GM12878 (cell line): ENCODE data around the gene GPR152. TPM values are rescaled to one million over a fixed set of nuclear protein-coding genes. Genes with fewer than 3 reads are reported as not detected.
A peak's percentile ranks its signal among the peaks of the same experiment; 100 is the strongest.

Experiments
- CREB1 ChIP-seq: IDR thresholded peaks from 2 replicates; pipeline ENCODE4 v1.6.1; 2012; ENCODE audit warnings: low read depth, mild to moderate bottlenecking, inconsistent platforms
- EZH2 ChIP-seq: IDR thresholded peaks from 2 replicates; pipeline ENCODE4 v1.6.1; 2012; ENCODE audit warnings: low read depth, mild to moderate bottlenecking, control low read depth, inconsistent platforms, low read length, borderline replicate concordance; ENCODE audit not compliant: control insufficient read depth
- FOS ChIP-seq: IDR thresholded peaks from 3 replicates; pipeline ENCODE4 v1.6.1; 2011; ENCODE audit warnings: borderline replicate concordance; ENCODE audit not compliant: insufficient read length; ENCODE audit errors: extremely low read depth
- FOXK2 ChIP-seq: fragments of 450-650 bp; IDR thresholded peaks from 2 replicates; pipeline ENCODE4 v1.6.1; 2017; ENCODE audit warnings: mild to moderate bottlenecking, moderate library complexity
- MTA2 ChIP-seq: fragments of 450-650 bp; IDR thresholded peaks from 2 replicates; pipeline ENCODE4 v1.6.1; 2016; ENCODE audit warnings: low read depth, mild to moderate bottlenecking, moderate library complexity
- MTA3 ChIP-seq: IDR thresholded peaks from 2 replicates; pipeline ENCODE4 v1.6.1; 2012; ENCODE audit warnings: low read length, inconsistent platforms, borderline replicate concordance
- MXI1 ChIP-seq: fragments of 150-350 bp; IDR thresholded peaks from 2 replicates; pipeline ENCODE4 v1.6.1; 2011; ENCODE audit warnings: low read depth, mild to moderate bottlenecking, inconsistent platforms, low read length, improper control_type of control experiment
- MYB ChIP-seq: fragments of 150-350 bp; IDR thresholded peaks from 2 replicates; pipeline ENCODE4 v1.6.1; 2014; ENCODE audit warnings: mild to moderate bottlenecking, low read depth, low read length, borderline replicate concordance
- NBN ChIP-seq: fragments of 450-650 bp; IDR thresholded peaks from 2 replicates; pipeline ENCODE4 v1.6.1; 2016
- NFIC ChIP-seq: IDR thresholded peaks from 2 replicates; pipeline ENCODE4 v1.6.1; 2012; ENCODE audit warnings: low read depth, mild to moderate bottlenecking, inconsistent platforms, low read length, moderate library complexity
- RB1 ChIP-seq: fragments of 450-650 bp; formaldehyde crosslinking; IDR thresholded peaks from 2 replicates; pipeline ENCODE4 v1.6.1; 2017; ENCODE audit warnings: mild to moderate bottlenecking, borderline replicate concordance
- RCOR1 ChIP-seq: conservative IDR thresholded peaks from 2 replicates; pipeline ENCODE4 v1.6.1; 2012; ENCODE audit warnings: low read depth, low read length, improper control_type of control experiment
- RUNX3 ChIP-seq: IDR thresholded peaks from 2 replicates; pipeline ENCODE4 v1.6.1; 2012; ENCODE audit warnings: low read length, inconsistent platforms
- SMAD1 ChIP-seq: fragments of 450-650 bp; IDR thresholded peaks from 2 replicates; pipeline ENCODE4 v1.6.1; 2018; ENCODE audit warnings: mild to moderate bottlenecking, low read depth; ENCODE audit not compliant: partially characterized antibody
- SMAD5 ChIP-seq: IDR thresholded peaks from 2 replicates; pipeline ENCODE4 v1.6.1; 2016; ENCODE audit warnings: antibody characterized with exemption, low read depth
- SPI1 ChIP-seq: IDR thresholded peaks from 2 replicates; pipeline ENCODE4 v1.6.1; 2011; ENCODE audit warnings: low read depth, mild to moderate bottlenecking, low read length, moderate library complexity, borderline replicate concordance; ENCODE audit not compliant: insufficient read depth
- SREBF1 ChIP-seq: IDR thresholded peaks from 2 replicates; pipeline ENCODE4 v1.6.1; 2012; ENCODE audit warnings: mild to moderate bottlenecking, low read length
- STAT1 ChIP-seq: fragments of 450-650 bp; conservative IDR thresholded peaks from 2 replicates; pipeline ENCODE4 v1.6.1; 2014; ENCODE audit warnings: antibody characterized with exemption, mild to moderate bottlenecking
- SUPT20H ChIP-seq: IDR thresholded peaks from 2 replicates; pipeline ENCODE4 v1.6.1; 2011; ENCODE audit warnings: low read depth, mild to moderate bottlenecking, low read length, moderate library complexity, borderline replicate concordance; ENCODE audit not compliant: control insufficient read depth
- SUZ12 ChIP-seq: fragments of 200-600 bp; sonication (generic); IDR thresholded peaks from one replicate; pipeline ENCODE4 v1.6.1; 2018; ENCODE audit warnings: antibody characterized with exemption, mild to moderate bottlenecking; ENCODE audit not compliant: unreplicated experiment
- YBX1 ChIP-seq: fragments of 450-650 bp; IDR thresholded peaks from 2 replicates; pipeline ENCODE4 v1.6.1; 2016; ENCODE audit warnings: antibody characterized with exemption
- YY1 ChIP-seq: IDR thresholded peaks from 2 replicates; pipeline ENCODE4 v1.6.1; 2011; ENCODE audit warnings: low read depth, mild to moderate bottlenecking, low read length
- ZSCAN29 ChIP-seq: fragments of 450-650 bp; IDR thresholded peaks from 2 replicates; pipeline ENCODE4 v1.6.1; 2017; ENCODE audit warnings: mild to moderate bottlenecking, moderate library complexity
- polyA plus RNA-seq, 11 experiments: library from polyadenylated mRNA; depleted of rRNA in 4 of 11; unstranded in 6 of 11; stranded (reverse) in 5 of 11; fragments of >200 nt; fragmentation: Nextera tagmentation in 4 of 11; fragmentation: Illumina TruSeq in 1 of 11; extraction: Ambion mirVana in 4 of 11; extraction: Trizol in 1 of 11; gene quantifications; 1 replicate in 1 of 11; 2 replicates in 10 of 11; pipeline versions ENCODE4 v1.2.1 to v1.2.3, GENCODE V29; 2011 to 2016; ENCODE audit warnings: inconsistent platforms in 2 of 11, missing spikeins in 2 of 11, low read depth in 1 of 11
- total RNA-seq, 4 experiments: library from RNA; depleted of rRNA in 3 of 4; stranded (reverse); fragments of >200 nt in 3 of 4; fragmentation: Illumina TruSeq in 1 of 4; extraction: Trizol in 1 of 4; gene quantifications; 2 replicates each; pipeline versions ENCODE4 v1.2.1 to v1.2.3, GENCODE V29; 2013 to 2021
- TF ChIP-seq, protein P1 (sequence below): IDR thresholded peaks from 2 replicates; pipeline ENCODE4 v1.6.1; 2012; ENCODE audit warnings: mild to moderate bottlenecking, low read depth, low read length
- TF ChIP-seq, protein P2 (sequence below): fragments of 450-650 bp; IDR thresholded peaks from 2 replicates; pipeline ENCODE4 v1.6.1; 2018; ENCODE audit warnings: borderline replicate concordance, mild to moderate bottlenecking; ENCODE audit not compliant: partially characterized antibody
- TF ChIP-seq, protein P3 (sequence below): IDR thresholded peaks from 2 replicates; pipeline ENCODE4 v1.6.1; 2011; ENCODE audit warnings: low read depth, mild to moderate bottlenecking, low read length, moderate library complexity, borderline replicate concordance; ENCODE audit errors: extremely low read depth

The GPR152 gene
- total and polyA plus RNA-seq, 10 of the 15 experiments (the other 5 are each of a cell fraction or from before 2014, with no cell fraction given) = not detected

DNA sequence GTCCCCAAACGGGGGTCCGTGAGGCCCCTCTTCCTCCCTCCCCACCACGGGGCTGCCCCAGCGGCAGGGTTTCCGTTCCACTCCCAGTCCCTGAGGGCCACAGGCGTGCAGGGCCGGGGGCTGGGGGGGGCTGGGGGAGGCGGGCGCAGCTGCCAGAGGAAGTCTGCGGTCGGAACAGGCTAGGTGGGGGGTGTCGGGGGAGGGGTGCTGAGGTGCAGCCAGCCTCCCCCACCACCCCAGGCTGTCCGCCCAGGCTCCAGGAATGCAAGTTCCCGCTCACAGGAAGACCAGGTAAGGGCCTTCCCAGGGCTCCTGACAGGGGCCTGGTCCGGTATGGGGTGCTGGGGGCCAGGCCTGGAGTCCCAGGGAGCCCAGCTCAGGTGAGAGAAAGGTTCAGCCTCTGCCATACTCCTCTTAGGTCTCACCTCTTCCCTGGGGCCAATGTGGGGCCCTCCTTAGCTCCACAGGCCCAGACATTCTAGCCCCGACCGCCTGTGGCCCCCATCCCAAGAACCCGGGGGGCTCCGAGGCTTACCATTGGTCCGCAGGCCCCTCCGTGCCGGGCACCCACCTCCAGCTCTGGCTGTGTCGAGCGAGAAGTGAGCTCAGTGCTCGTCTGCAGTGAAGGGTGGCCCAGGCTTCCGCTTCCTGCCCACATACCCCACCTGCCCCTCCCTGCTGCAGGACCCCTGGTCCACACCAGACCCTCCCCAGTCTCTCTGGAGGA lies 15.3 kb downstream of the GPR152 start, which contains the start of gene PTPRCAP (continued):
- TF ChIP-seq, protein P1, sequence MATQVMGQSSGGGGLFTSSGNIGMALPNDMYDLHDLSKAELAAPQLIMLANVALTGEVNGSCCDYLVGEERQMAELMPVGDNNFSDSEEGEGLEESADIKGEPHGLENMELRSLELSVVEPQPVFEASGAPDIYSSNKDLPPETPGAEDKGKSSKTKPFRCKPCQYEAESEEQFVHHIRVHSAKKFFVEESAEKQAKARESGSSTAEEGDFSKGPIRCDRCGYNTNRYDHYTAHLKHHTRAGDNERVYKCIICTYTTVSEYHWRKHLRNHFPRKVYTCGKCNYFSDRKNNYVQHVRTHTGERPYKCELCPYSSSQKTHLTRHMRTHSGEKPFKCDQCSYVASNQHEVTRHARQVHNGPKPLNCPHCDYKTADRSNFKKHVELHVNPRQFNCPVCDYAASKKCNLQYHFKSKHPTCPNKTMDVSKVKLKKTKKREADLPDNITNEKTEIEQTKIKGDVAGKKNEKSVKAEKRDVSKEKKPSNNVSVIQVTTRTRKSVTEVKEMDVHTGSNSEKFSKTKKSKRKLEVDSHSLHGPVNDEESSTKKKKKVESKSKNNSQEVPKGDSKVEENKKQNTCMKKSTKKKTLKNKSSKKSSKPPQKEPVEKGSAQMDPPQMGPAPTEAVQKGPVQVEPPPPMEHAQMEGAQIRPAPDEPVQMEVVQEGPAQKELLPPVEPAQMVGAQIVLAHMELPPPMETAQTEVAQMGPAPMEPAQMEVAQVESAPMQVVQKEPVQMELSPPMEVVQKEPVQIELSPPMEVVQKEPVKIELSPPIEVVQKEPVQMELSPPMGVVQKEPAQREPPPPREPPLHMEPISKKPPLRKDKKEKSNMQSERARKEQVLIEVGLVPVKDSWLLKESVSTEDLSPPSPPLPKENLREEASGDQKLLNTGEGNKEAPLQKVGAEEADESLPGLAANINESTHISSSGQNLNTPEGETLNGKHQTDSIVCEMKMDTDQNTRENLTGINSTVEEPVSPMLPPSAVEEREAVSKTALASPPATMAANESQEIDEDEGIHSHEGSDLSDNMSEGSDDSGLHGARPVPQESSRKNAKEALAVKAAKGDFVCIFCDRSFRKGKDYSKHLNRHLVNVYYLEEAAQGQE = no peak
- TF ChIP-seq RUNX3 (no peak), MTA3 (no peak), NFIC (no peak), YY1 (no peak), FOS (no peak), YBX1 (no peak), RCOR1 (no peak), MTA2 (no peak), MYB (no peak), STAT1 (no peak), SUPT20H (no peak), RB1 (peak; percentile 43; the same call in 1 of the 2 replicates), SPI1 (peak; percentile 14; the same call in 1 of the 2 replicates), MXI1 (0 out of 2 replicates have a peak, but pooled peaks have one; percentile 19), SUZ12 (no peak), EZH2 (no peak), CREB1 (no peak), ZSCAN29 (no peak), SMAD1 (peak; percentile 83), FOXK2 (no peak), SREBF1 (no peak), SMAD5 (peak; percentile 87), NBN (peak; percentile 45; the same call in 1 of the 2 replicates)
- TF ChIP-seq, protein P2, sequence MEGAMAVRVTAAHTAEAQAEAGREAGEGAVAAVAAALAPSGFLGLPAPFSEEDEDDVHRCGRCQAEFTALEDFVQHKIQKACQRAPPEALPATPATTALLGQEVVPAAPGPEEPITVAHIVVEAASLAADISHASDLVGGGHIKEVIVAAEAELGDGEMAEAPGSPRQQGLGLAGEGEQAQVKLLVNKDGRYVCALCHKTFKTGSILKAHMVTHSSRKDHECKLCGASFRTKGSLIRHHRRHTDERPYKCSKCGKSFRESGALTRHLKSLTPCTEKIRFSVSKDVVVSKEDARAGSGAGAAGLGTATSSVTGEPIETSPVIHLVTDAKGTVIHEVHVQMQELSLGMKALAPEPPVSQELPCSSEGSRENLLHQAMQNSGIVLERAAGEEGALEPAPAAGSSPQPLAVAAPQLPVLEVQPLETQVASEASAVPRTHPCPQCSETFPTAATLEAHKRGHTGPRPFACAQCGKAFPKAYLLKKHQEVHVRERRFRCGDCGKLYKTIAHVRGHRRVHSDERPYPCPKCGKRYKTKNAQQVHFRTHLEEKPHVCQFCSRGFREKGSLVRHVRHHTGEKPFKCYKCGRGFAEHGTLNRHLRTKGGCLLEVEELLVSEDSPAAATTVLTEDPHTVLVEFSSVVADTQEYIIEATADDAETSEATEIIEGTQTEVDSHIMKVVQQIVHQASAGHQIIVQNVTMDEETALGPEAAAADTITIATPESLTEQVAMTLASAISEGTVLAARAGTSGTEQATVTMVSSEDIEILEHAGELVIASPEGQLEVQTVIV = no peak
- TF ChIP-seq, protein P3, sequence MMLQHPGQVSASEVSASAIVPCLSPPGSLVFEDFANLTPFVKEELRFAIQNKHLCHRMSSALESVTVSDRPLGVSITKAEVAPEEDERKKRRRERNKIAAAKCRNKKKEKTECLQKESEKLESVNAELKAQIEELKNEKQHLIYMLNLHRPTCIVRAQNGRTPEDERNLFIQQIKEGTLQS = no peak
